H1 (cell line): ENCODE results near the gene TMEM266. TPM values are rescaled to one million over a fixed set of nuclear protein-coding genes. Genes with fewer than 3 reads are reported as not detected.
A peak's percentile ranks its signal among the peaks of the same experiment; 100 is the strongest.

Experiments used
- CTCF ChIA-PET: fragments of 300-600 bp; sonication (Branson Sonifier 250); formaldehyde crosslinking; loops from one replicate; lab custom pipeline; 2021; ENCODE audit not compliant: partially characterized antibody; lab: Charles Lee
- POLR2A ChIA-PET: fragments of 300-600 bp; sonication (Branson Sonifier 250); formaldehyde crosslinking; loops from one replicate; lab custom pipeline; 2021; ENCODE audit warnings: inconsistent platforms; ENCODE audit not compliant: partially characterized antibody; lab: Charles Lee
- DNase-seq, 2 experiments: peaks; one replicate each; pipeline versions ENCODE4 v3.0.0 to v3.0.0-alpha.2; 2010 to 2022; ENCODE audit warnings: low spot score in 2 of 2, low read depth in 1 of 2, mixed read lengths in 1 of 2
- FAIRE-seq: peaks from 2 replicates; lab custom pipeline; 2011; peaks lifted over from hg19 to GRCh38; lab: Jason Lieb, UNC
- H2AFZ ChIP-seq: 2 replicates; pipeline ENCODE4 v1.8.1; 2012; ENCODE audit warnings: low read length, inconsistent platforms
- H2AK5ac ChIP-seq: 2 replicates; pipeline ENCODE4 v1.6.1; 2013; ENCODE audit warnings: low read depth, low read length
- H2BK120ac ChIP-seq: replicated peaks from 2 replicates; pipeline ENCODE3; 2013; ENCODE audit warnings: low read depth, low read length, inconsistent platforms
- H2BK12ac ChIP-seq: 2 replicates; pipeline ENCODE4 v1.6.1; 2013; ENCODE audit warnings: low read depth, low read length
- H2BK15ac ChIP-seq: 2 replicates; pipeline ENCODE4 v1.6.1; 2013; ENCODE audit warnings: low read length
- H2BK20ac ChIP-seq: 2 replicates; pipeline ENCODE4 v1.6.1; 2013; ENCODE audit warnings: low read length
- H2BK5ac ChIP-seq: 2 replicates; pipeline ENCODE4 v1.6.1; 2013; ENCODE audit warnings: low read depth, low read length
- H3K14ac ChIP-seq: 2 replicates; pipeline ENCODE4 v1.6.1; 2013; ENCODE audit warnings: inconsistent platforms; ENCODE audit not compliant: insufficient read length
- H3K18ac ChIP-seq: 2 replicates; pipeline ENCODE4 v1.6.1; 2013; ENCODE audit warnings: low read length; ENCODE audit errors: extremely low read depth
- H3K23ac ChIP-seq: 2 replicates; pipeline ENCODE4 v1.6.1; 2013; ENCODE audit warnings: inconsistent platforms; ENCODE audit not compliant: insufficient read length
- H3K23me2 ChIP-seq: 2 replicates; pipeline ENCODE4 v1.6.1; 2013; ENCODE audit warnings: low read depth, low read length
- H3K27ac ChIP-seq: 2 replicates; pipeline ENCODE4 v1.6.1; 2011; ENCODE audit warnings: low read depth, low read length, inconsistent platforms
- H3K27me3 ChIP-seq, 4 experiments: replicated peaks in 1 of 4; 1 replicate in 1 of 4; 2 replicates in 3 of 4; pipeline versions ENCODE4 v1.6.1 to v1.8.1; 2011 to 2013; ENCODE audit warnings: low read length in 3 of 4, mild to moderate bottlenecking in 3 of 4, inconsistent platforms in 2 of 4, mixed read lengths in 2 of 4, moderate library complexity in 1 of 4; ENCODE audit not compliant: control insufficient read depth in 3 of 4, insufficient read depth in 3 of 4; ENCODE audit errors: extremely low read depth in 1 of 4
- H3K36me3 ChIP-seq, 4 experiments: 2 replicates each; pipeline versions ENCODE4 v1.6.1 to v1.8.1; 2011 to 2013; ENCODE audit warnings: mild to moderate bottlenecking in 4 of 4, low read length in 3 of 4, moderate library complexity in 2 of 4, control low read depth in 1 of 4, inconsistent platforms in 1 of 4; ENCODE audit not compliant: insufficient read depth in 4 of 4, control insufficient read depth in 2 of 4
- H3K4ac ChIP-seq: replicated peaks from 2 replicates; pipeline ENCODE3; 2013; ENCODE audit warnings: low read length, low read depth, mixed read lengths, inconsistent platforms; ENCODE audit not compliant: insufficient read length
- H3K4me1 ChIP-seq, 4 experiments: replicated peaks in 1 of 4; 1 replicate in 1 of 4; 2 replicates in 3 of 4; pipeline versions ENCODE4 v1.6.1 to v1.8.1; 2011 to 2013; ENCODE audit warnings: low read length in 3 of 4, inconsistent platforms in 2 of 4, mixed read lengths in 1 of 4; ENCODE audit not compliant: insufficient read depth in 4 of 4, control insufficient read depth in 3 of 4
- H3K4me2 ChIP-seq, 2 experiments: 2 replicates each; pipeline versions ENCODE4 v1.6.1 to v1.8.1; 2011 to 2013; ENCODE audit warnings: low read depth in 2 of 2, low read length in 2 of 2, control low read depth in 1 of 2, inconsistent platforms in 1 of 2, mild to moderate bottlenecking in 1 of 2; ENCODE audit not compliant: insufficient read depth in 1 of 2
- H3K4me3 ChIP-seq, 4 experiments: fragments of 200-600, 300-600 bp in 1 of 4; sonication (generic), shearing (Covaris generic), sonication (Bioruptor Twin) in 1 of 4; 2 replicates each; pipeline versions ENCODE4 v1.5.1 to v1.8.1; 2011 to 2016; ENCODE audit warnings: low read length in 4 of 4, low read depth in 3 of 4, control low read depth in 2 of 4, inconsistent platforms in 2 of 4, mild to moderate bottlenecking in 2 of 4, mixed read lengths in 1 of 4, moderate library complexity in 1 of 4; ENCODE audit not compliant: insufficient read depth in 2 of 4; ENCODE audit errors: extremely low read depth in 1 of 4
- H3K56ac ChIP-seq: replicated peaks from 2 replicates; pipeline ENCODE3; 2013; ENCODE audit warnings: low read depth, mild to moderate bottlenecking, mixed read lengths, low read length, inconsistent platforms; ENCODE audit not compliant: insufficient read length
- H3K79me1 ChIP-seq: 2 replicates; pipeline ENCODE4 v1.6.1; 2013; ENCODE audit warnings: low read depth, low read length, control low read depth
- H3K79me2 ChIP-seq, 2 experiments: 2 replicates each; pipeline versions ENCODE4 v1.6.1 to v1.8.1; 2012 to 2013; ENCODE audit warnings: low read length in 2 of 2, mild to moderate bottlenecking in 2 of 2, inconsistent platforms in 1 of 2; ENCODE audit not compliant: insufficient read depth in 2 of 2, control insufficient read depth in 1 of 2
- H3K9ac ChIP-seq, 4 experiments: replicated peaks in 1 of 4; 1 replicate in 1 of 4; 2 replicates in 3 of 4; pipeline versions ENCODE4 v1.6.1 to v1.8.1; 2011 to 2013; ENCODE audit warnings: low read depth in 3 of 4, low read length in 3 of 4, control low read depth in 2 of 4, mild to moderate bottlenecking in 2 of 4, moderate library complexity in 2 of 4, inconsistent platforms in 1 of 4; ENCODE audit errors: extremely low read depth in 1 of 4
- H3K9me3 ChIP-seq, 2 experiments: 2 replicates each; pipeline versions ENCODE4 v1.6.1 to v1.8.1; 2012 to 2013; ENCODE audit warnings: mild to moderate bottlenecking in 2 of 2, moderate library complexity in 2 of 2, control low read depth in 1 of 2, inconsistent platforms in 1 of 2, low read depth in 1 of 2, low read length in 1 of 2, mixed read lengths in 1 of 2; ENCODE audit not compliant: insufficient read depth in 2 of 2
- H4K20me1 ChIP-seq, 2 experiments: replicated peaks in 1 of 2; 2 replicates each; pipeline versions ENCODE3 to v1.8.1; 2011 to 2013; ENCODE audit warnings: inconsistent platforms in 2 of 2, low read length in 2 of 2, mild to moderate bottlenecking in 1 of 2; ENCODE audit not compliant: insufficient read depth in 2 of 2, control insufficient read depth in 1 of 2
- H4K5ac ChIP-seq: 2 replicates; pipeline ENCODE4 v1.6.1; 2013; ENCODE audit warnings: low read length, low read depth, mixed read lengths, inconsistent platforms; ENCODE audit not compliant: insufficient read length
- H4K8ac ChIP-seq: 2 replicates; pipeline ENCODE4 v1.8.0; 2013; ENCODE audit warnings: mild to moderate bottlenecking, moderate library complexity, low read length, inconsistent platforms; ENCODE audit not compliant: insufficient read depth; ENCODE audit errors: extremely low read depth
- H4K91ac ChIP-seq: replicated peaks from 2 replicates; pipeline ENCODE3; 2013; ENCODE audit warnings: low read length, mixed read lengths, inconsistent platforms; ENCODE audit not compliant: insufficient read length
- BCL11A ChIP-seq, 2 experiments: IDR thresholded peaks; one replicate each; pipeline ENCODE4 v1.6.1; 2011; ENCODE audit warnings: low read depth in 2 of 2, low read length in 2 of 2, mild to moderate bottlenecking in 2 of 2
- BRCA1 ChIP-seq: IDR thresholded peaks from 2 replicates; pipeline ENCODE4 v1.6.1; 2012; ENCODE audit warnings: low read depth, low read length, improper control_type of control experiment
- CHD2 ChIP-seq: IDR thresholded peaks from 2 replicates; pipeline ENCODE4 v1.6.1; 2012; ENCODE audit warnings: low read length, improper control_type of control experiment
- CTBP2 ChIP-seq: IDR thresholded peaks from 2 replicates; pipeline ENCODE4 v1.7.0; 2011; ENCODE audit warnings: borderline replicate concordance, mild to moderate bottlenecking, moderate library complexity, mixed read lengths, low read length; ENCODE audit not compliant: insufficient read depth, insufficient read length
- FOSL1 ChIP-seq: IDR thresholded peaks from 2 replicates; pipeline ENCODE4 v1.6.1; 2011; ENCODE audit warnings: mild to moderate bottlenecking, low read depth, low read length, moderate library complexity; ENCODE audit not compliant: insufficient read depth
- GABPA ChIP-seq: IDR thresholded peaks from 2 replicates; pipeline ENCODE4 v1.6.1; 2011; ENCODE audit warnings: mild to moderate bottlenecking, low read length, moderate library complexity, borderline replicate concordance; ENCODE audit not compliant: insufficient read depth
- HDAC6 ChIP-seq: IDR thresholded peaks from one replicate; pipeline ENCODE4 v1.7.1; 2012; ENCODE audit warnings: low read depth, mild to moderate bottlenecking, inconsistent platforms, low read length, moderate library complexity
- KDM1A ChIP-seq: fragments of 200-600, 300-600 bp; sonication (generic); IDR thresholded peaks from 2 replicates; pipeline ENCODE4 v1.7.1; 2016; ENCODE audit warnings: mild to moderate bottlenecking, low read length, borderline replicate concordance
- KDM5A ChIP-seq: fragments of 200-600 bp; IDR thresholded peaks from 2 replicates; pipeline ENCODE4 v1.7.1; 2012; ENCODE audit warnings: mild to moderate bottlenecking, low read length, inconsistent platforms, mixed read lengths
- POU5F1 ChIP-seq: IDR thresholded peaks from 2 replicates; pipeline ENCODE4 v1.6.1; 2011; ENCODE audit warnings: low read depth, mild to moderate bottlenecking, low read length, moderate library complexity
- SIX5 ChIP-seq: IDR thresholded peaks from 2 replicates; pipeline ENCODE4 v1.6.1; 2011; ENCODE audit warnings: mild to moderate bottlenecking, low read depth, low read length
- SP4 ChIP-seq: IDR thresholded peaks from 2 replicates; pipeline ENCODE4 v1.6.1; 2012; ENCODE audit warnings: low read length, inconsistent platforms
- TCF12 ChIP-seq: IDR thresholded peaks from 2 replicates; pipeline ENCODE4 v1.6.1; 2011; ENCODE audit warnings: low read depth, mild to moderate bottlenecking, low read length
- WGBS, 2 experiments: shearing (Covaris generic) in 1 of 2; methylation state at CpG; one replicate each; pipeline versions ENCODE4 v1.1.6 to v1.1.7; 2013 to 2015; ENCODE audit warnings: low lambda C conversion rate in 2 of 2, mixed read lengths in 2 of 2, inconsistent platforms in 1 of 2, low coverage in 1 of 2, missing lambda C conversion rate in 1 of 2; ENCODE audit not compliant: insufficient replicate concordance in 2 of 2, insufficient coverage in 1 of 2, insufficient read length in 1 of 2; ENCODE audit errors: extremely low coverage in 1 of 2, missing lambda C conversion rate in 1 of 2; 5-methylcytosine and 5-hydroxymethylcytosine counted together
- polyA plus RNA-seq, 7 experiments: library from polyadenylated mRNA; depleted of rRNA in 3 of 7; stranded (reverse) in 5 of 7; unstranded in 2 of 7; fragments of >200 nt in 5 of 7; fragments of 200-250 nt in 2 of 7; gene quantifications; 1 replicate in 5 of 7; 2 replicates in 1 of 7; 4 replicates in 1 of 7; pipeline versions ENCODE4 v1.2.1 to v1.2.3, GENCODE V29; 2011 to 2013; ENCODE audit warnings: missing spikeins in 2 of 7, mixed read lengths in 2 of 7
- total RNA-seq: library from RNA; stranded (reverse); fragmentation: NEBNext Ultra II Directional; extraction: Animal tissue kit (Norgen Biotek cat#: 25700); gene quantifications from 2 replicates; pipeline ENCODE4 v1.2.1, GENCODE V29; 2021

The TMEM266 gene
- total and polyA plus RNA-seq, 2 of the 8 experiments (the other 6 are each of a cell fraction or from before 2014, with no cell fraction given): 2.6 TPM

GRCh38 chr15:76150971-76151598, 91.3 kb downstream of the TMEM266 start:
- WGBS, 2 experiments: 24% methylated on average over 8 of the region's 9 CpGs; no CpG with 5 or more reads in 1 of the 2 experiments
- H2AK5ac ChIP-seq: no peak overlapping the region
- H4K20me1 ChIP-seq: no peaks in the 10 kb centered on the region
- no peak overlapping the region for H3K56ac ChIP-seq
- peak overlapping the region; percentile 56 to 71 for H3K4me2 ChIP-seq
- POLR2A ChIA-PET: interaction anchor here (1.1 to 1.6 kb wide), 2 partner anchors 12 to 18 kb away, joined by 4 to 8 read pairs; no protein-coding TSS in a partner anchor
- H4K5ac ChIP-seq: peak overlapping the region; percentile 12
- no peak overlapping the region for H4K8ac ChIP-seq
- no peak overlapping the region for H3K9ac ChIP-seq
- no peak overlapping the region for H3K23ac ChIP-seq
- peak overlapping the region; percentile 45; the same call in 1 of the 2 replicates for H2BK12ac ChIP-seq
- no peak overlapping the region for H4K91ac ChIP-seq
- H3K14ac ChIP-seq: no peak overlapping the region
- FAIRE-seq (peak; percentile 94), DNase-seq (peak; percentile 85 to 96)
- no peak overlapping the region for H3K27ac ChIP-seq
- peaks cover 0 to 26% (median 21%) of the 10 kb centered on the region in 4 experiments; a peak in 6 of 7 replicates for H3K4me1 ChIP-seq
- H3K23me2 ChIP-seq: no peaks in the 10 kb centered on the region; the same call in 1 of the 2 replicates
- H3K4ac ChIP-seq: no peak overlapping the region
- H3K9me3 ChIP-seq: no peaks in the 10 kb centered on the region
- peak overlapping the region; percentile 20; the same call in 1 of the 2 replicates for H2BK5ac ChIP-seq
- H3K36me3 ChIP-seq: no peaks in the 10 kb centered on the region
- no peak overlapping the region for H2BK15ac ChIP-seq
- CTCF ChIA-PET: interaction anchor here (0.6 to 9.8 kb wide), 20 partner anchors 8 to 341 kb away, joined by 3 to 114 read pairs (median 4); partner anchors contain the start of genes ISL2 and TMEM266
- peak overlapping the region in 3 of 4 experiments; percentile 8 to 25 (median 23); a peak in 1 of 8 replicates for H3K4me3 ChIP-seq
- 0 out of 2 replicates have a peak overlapping the region, but pooled peaks have one; percentile 38 for H2AFZ ChIP-seq
- H2BK20ac ChIP-seq: no peak overlapping the region
- H3K18ac ChIP-seq: peak overlapping the region; percentile 28; the same call in 1 of the 2 replicates
- H3K79me2 ChIP-seq: no peaks in the 10 kb centered on the region
- H3K27me3 ChIP-seq: no peaks in the 10 kb centered on the region
- H3K79me1 ChIP-seq: no peaks in the 10 kb centered on the region
- no peak overlapping the region for H2BK120ac ChIP-seq
- TF ChIP-seq CHD2: no peak
- TF ChIP-seq HDAC6: no peak
- TF ChIP-seq BCL11A (IDR thresholded peaks at IDR 0.05; ENCODE audit: low read depth in 2 of 2, low read length in 2 of 2): no peak
- no peak for TF ChIP-seq POU5F1
- TF ChIP-seq GABPA: no peak
- TF ChIP-seq KDM5A: no peak
- TF ChIP-seq KDM1A: no peak
- TF ChIP-seq SP4: no peak
- no peak for TF ChIP-seq FOSL1
- TF ChIP-seq SIX5: no peak
- no peak for TF ChIP-seq BRCA1
- no peak for TF ChIP-seq CTBP2
- 0 out of 2 replicates have a peak, but pooled peaks have one; percentile 29 for TF ChIP-seq TCF12
